GM21423 (cell line): ENCODE data around the gene MLN.
"Not testable (repeated sequence)": the region's sequence is repeated elsewhere in the genome, so short reads cannot be mapped to it uniquely, and the experiment has no call there.

ENCODE experiments used
- ATAC-seq: cut with Tn5 transposase; IDR thresholded peaks from one replicate; pipeline ENCODE4 v1.9.1; 2021; ENCODE audit warnings: mild to moderate bottlenecking, moderate library complexity; ENCODE audit not compliant: unreplicated experiment

Gene MLN

GRCh38 chr6:33836806-33837469 lies 33.1 kb upstream of the MLN start:
- no peak for ATAC-seq

- no peak for ATAC-seq
These were observed 30.9 kb upstream of the MLN start for GRCh38 chr6:33834401-33835392.

GRCh38 chr6:33833599-33833998 lies 29.8 kb upstream of the MLN start:
- ATAC-seq, result no peak

- not testable (repeated sequence) for ATAC-seq
These were observed 29.0 kb upstream of the MLN start for GRCh38 chr6:33832831-33833230.

- not testable (repeated sequence) for ATAC-seq
These were observed 27.9 kb upstream of the MLN start for GRCh38 chr6:33831725-33832124.

- ATAC-seq, result no peak
These were observed 26.9 kb upstream of the MLN start for GRCh38 chr6:33830635-33831240.

GRCh38 chr6:33828764-33829731 lies 25.2 kb upstream of the MLN start:
- ATAC-seq, result no peak

GRCh38 chr6:33828452-33828763 lies 24.6 kb upstream of the MLN start:
- ATAC-seq, result no peak

- ATAC-seq, result no peak
These were observed 24.0 kb upstream of the MLN start for GRCh38 chr6:33827546-33828451.

GRCh38 chr6:33826537-33826936 lies 22.7 kb upstream of the MLN start:
- ATAC-seq, result no peak

- no peak for ATAC-seq
These were observed 20.8 kb upstream of the MLN start for GRCh38 chr6:33824461-33825154.

- ATAC-seq, result no peak
These were observed 20.0 kb upstream of the MLN start for GRCh38 chr6:33823806-33824205.

GRCh38 chr6:33822575-33823395 lies 19.0 kb upstream of the MLN start:
- no peak for ATAC-seq

GRCh38 chr6:33820784-33821520 lies 17.1 kb upstream of the MLN start:
- no peak for ATAC-seq

- ATAC-seq, result no peak
These were observed 16.4 kb upstream of the MLN start for GRCh38 chr6:33820243-33820642.

GRCh38 chr6:33819021-33819420 lies 15.2 kb upstream of the MLN start:
- ATAC-seq, result no peak

GRCh38 chr6:33818293-33818692 lies 14.5 kb upstream of the MLN start:
- no peak for ATAC-seq

- no peak for ATAC-seq
These were observed 13.7 kb upstream of the MLN start for GRCh38 chr6:33817489-33817888.
